HG02642 (cell line): ENCODE data around the gene LRRC8D.

Experiments
- ATAC-seq: cut with Tn5 transposase; IDR thresholded peaks from one replicate; pipeline ENCODE4 v1.9.1; 2021; ENCODE audit warnings: mild to moderate bottlenecking; ENCODE audit not compliant: unreplicated experiment, poor library complexity

LRRC8D gene

DNA sequence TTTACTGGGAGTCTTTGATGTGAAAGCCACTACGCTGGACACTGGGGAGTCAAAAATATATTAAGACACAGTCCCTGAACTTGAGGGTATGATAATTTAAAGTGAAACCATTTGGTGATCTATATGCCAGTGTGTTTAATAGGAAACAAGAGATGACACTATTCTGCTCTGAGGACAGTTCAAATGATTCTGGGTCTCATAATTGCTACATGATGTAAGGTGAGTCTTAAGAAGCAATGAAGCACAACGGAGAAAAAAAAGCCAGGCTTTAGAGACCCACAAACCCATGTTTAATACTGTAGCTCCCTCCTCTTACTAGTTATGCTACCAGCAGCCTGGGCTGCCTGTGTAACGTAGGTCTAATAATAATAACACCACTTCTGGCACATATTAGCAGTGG lies 14.2 kb upstream of the LRRC8D start:
- no peak for ATAC-seq

DNA sequence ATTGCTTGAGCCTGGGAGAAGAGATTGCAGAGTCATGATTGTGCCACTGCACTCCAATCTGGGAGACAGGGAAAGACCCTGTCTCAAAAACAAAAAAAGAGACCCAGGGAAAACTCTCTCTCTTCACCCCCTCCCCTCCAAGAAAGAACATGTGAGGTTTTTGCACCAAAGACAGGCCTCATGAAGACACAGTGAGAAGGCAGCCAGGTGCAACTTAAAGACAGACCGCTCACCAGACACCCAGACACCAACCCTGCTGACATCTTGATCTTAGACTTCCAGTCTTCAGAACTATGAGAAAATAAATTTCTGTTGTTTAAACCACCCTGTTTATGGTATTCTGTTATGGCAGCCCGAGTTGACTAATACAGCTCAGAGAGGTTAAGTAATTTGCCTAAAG lies 13.3 kb upstream of the LRRC8D start:
- no peak for ATAC-seq

- no peak for ATAC-seq
These were observed 12.8 kb upstream of the LRRC8D start for GRCh38 chr1:89807983-89808382.

GRCh38 chr1:89808441-89809117 lies 12.3 kb upstream of the LRRC8D start:
- ATAC-seq, result no peak

DNA sequence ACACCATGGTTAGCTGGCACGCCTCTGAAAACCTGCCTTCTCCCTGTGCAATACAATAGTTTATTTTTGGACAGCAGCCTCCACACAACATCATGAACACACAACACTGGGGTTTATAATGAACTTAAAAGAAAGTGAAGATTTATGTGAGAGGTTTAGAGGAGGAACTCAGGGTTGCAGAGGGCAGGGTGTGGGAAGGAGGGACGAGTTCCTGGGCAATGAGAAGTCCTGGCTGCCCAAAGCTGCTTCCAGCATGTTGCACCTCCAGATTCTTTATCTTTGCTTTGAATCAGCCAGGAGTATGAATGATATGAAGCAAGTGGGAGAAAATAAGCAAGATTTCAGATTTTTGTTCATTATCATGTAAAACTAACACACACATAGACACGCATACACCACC lies 11.3 kb upstream of the LRRC8D start:
- ATAC-seq, result no peak

- no peak for ATAC-seq
These were observed 10.5 kb upstream of the LRRC8D start for GRCh38 chr1:89810302-89810701.

DNA sequence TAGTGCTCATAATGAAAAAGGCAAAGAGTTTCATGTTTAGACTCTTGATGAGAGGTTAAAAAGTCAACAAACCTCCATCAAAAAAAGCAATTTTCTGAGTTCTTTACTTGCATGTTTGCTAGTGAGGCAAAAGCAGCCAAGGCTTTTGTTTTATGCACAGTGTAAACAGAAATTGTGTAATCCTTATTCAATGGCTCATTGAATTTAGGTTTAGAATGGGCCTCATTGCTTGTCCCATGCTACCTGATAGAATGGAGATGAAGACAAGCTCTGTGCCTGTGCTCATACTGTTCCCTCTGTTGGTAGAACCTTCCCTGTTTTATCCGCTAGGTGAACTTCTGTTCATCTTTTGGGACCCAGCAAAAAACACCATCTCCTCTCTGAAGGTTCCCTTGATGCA lies 10.0 kb upstream of the LRRC8D start:
- no peak for ATAC-seq

DNA sequence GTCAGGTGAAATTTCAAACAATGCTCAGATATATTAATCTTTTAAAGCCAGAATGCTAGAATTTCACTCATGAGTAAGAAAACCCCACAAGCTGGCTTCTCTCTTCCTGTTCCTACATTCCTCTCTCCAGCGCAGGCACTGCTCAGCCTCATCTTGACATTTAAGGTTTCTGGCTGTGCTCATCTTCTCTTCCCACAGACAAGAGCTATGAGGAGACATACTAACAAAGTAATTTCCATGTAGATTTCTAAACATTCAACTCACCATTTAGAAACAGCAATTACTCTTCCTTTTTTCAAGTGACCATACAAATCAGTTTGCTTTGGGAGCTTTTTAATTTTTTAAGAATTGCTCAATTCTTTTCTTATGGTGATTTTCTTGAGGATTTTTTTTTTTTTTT lies 7.8 kb upstream of the LRRC8D start:
- ATAC-seq, result no peak

DNA sequence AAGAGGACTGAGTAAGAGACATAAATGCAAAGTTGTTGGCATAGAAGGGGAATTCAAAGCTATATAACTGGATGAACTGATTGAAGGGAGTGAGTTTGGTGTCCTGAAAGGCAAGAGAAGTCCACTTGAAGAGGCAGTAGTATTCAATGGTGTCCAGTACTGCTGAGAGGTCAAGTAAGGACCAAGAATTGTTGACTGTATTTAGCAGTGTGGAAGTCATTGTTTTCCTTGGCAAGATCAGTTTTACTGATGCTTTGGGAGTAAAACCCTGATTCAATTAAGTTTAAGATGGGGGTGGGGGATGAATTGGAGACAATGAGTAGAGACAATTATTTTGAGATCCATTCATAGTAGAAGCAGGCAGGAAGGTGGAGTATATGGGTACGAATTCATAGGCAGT lies 5.8 kb upstream of the LRRC8D start:
- ATAC-seq, result no peak

DNA sequence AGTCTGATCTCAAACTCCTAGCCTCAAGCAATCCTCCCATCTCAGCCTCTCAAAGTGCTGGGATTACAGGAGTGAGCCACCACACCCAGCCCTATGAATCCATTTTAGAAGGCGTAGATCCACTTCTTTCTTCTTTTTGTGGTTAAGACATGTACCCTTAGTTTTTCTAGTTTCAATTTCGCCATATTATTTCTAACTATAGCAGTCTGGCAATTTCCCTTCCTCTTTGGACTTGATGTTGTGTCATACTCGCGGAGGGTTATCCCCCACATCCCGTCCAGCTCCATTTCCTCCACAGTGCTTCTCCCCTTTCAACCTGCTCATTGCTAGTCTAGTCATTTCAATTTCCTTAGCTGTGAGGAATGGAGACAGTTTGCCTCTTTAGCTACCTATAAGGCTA lies 5.2 kb upstream of the LRRC8D start:
- ATAC-seq, result peak; percentile 44

GRCh38 chr1:89816366-89816765 lies 4.5 kb upstream of the LRRC8D start:
- no peak for ATAC-seq

GRCh38 chr1:89821322-89822108 lies 683 bp downstream of the LRRC8D start:
- peak; percentile 61 for ATAC-seq

- no peak for ATAC-seq
These were observed 1.5 kb downstream of the LRRC8D start for GRCh38 chr1:89822109-89822962.

- no peak for ATAC-seq
These were observed 2.3 kb downstream of the LRRC8D start for GRCh38 chr1:89822999-89823628.

DNA sequence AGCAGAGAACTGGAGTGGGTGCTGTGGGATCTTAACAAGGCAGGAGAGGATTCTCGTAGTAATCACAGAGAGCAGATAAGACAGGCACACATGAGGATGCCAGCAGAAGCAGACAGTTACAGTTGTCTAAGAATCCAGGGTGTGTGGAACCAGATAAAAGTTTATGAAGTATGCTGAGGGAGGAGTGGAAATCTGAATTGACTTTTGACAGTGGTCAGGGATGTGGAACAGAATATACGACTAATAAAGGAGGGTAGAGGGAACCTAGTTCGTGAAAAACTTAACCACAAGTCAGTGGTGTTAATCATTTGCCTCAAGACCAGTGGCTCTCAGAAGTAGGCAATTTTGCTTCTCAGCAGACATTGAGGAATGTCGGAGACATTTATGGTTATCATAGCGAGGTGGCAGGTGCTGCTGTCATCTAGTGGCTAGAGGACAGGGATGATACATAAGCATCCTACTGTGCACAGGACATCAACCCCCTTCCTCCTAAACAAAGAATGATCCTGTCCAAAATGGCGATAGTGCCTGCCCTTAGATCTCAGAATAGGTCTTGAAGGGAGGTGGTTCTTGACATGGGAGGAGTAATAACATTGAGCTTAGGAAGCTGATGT lies 3.0 kb downstream of the LRRC8D start:
- ATAC-seq, result no peak

GRCh38 chr1:89826594-89826993 lies 5.8 kb downstream of the LRRC8D start:
- ATAC-seq, result no peak

- ATAC-seq, result no peak
These were observed 6.5 kb downstream of the LRRC8D start for GRCh38 chr1:89827330-89827729.

DNA sequence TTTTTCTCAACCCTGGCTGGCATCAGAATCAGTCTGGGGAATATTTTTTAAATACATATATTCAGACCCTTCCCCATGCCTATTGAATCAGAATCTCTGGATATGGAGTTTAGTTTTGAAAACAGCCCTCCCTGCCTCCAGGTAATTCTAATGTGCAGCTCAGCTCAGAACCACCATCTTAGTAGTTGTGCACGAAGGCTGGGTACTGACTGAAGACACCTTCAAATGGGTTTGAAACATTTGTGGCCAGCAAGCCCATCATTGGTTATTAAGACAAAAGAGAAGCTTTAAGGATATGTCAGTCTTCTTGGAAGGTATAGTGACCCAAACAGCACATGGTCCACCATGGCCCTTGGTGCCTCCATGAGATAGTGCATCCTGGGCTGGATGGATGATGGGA lies 7.1 kb downstream of the LRRC8D start:
- ATAC-seq, result no peak

DNA sequence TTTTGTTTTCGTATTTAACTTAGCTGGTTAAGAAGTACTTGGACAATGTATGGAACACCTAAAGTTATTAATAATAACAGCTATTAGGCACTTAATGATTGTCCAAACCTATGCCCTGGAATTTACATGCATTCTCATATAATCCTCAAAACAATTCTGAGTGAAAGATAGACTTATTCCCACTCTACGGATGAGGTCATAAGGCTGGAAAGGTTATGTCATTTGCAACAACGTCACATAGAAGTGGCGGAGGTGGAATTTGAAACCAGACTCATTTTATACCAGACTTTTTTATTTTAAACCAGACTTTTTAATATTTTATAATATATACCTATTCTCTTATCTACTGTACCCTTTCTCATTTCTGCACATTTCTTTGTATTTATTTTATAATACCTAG lies 8.4 kb downstream of the LRRC8D start:
- ATAC-seq, result no peak

DNA sequence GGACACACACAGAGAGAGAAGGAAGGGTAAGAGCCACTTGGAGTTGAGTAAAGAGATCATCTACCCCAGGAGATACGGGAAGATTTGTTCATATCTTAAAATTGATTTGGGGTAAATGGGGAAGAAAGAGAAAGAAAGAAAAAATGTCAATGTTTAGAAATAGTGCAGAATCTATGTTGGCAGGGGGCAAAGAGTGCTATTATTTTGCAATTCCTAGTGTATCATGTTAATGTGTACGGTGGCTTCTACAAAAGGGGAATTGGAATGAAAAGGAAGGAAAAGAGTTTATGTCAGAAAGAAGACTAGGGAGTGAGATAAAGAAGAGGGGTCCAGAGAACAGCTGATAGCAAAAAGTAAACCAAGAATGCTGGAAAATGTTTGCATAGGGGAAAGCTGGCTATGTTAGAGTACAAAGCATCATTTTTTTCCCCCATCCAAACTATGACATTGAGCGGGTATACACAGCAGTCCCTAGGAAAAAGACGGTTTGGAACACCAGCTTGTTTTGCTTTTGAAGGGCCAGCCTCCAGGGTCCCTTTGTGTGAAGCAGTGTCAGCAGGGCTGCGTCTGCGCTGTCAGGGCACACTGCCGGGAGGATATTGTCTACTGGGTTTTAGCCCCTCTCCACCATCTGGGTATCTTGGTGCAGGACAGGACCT lies 10.8 kb downstream of the LRRC8D start:
- ATAC-seq, result no peak
